GM21528 (cell line): ENCODE measurements around the gene GOLGA7B.

Experiments used
- ATAC-seq: cut with Tn5 transposase; IDR thresholded peaks from one replicate; pipeline ENCODE4 v1.9.1; 2021; ENCODE audit warnings: mild to moderate bottlenecking, moderate library complexity; ENCODE audit not compliant: unreplicated experiment, low FRiP score

Gene GOLGA7B

GRCh38 chr10:97849687-97850402 is at the start of gene GOLGA7B:
GOLGA7B (plus strand) TSS chr10:97849843; CDS start chr10:97850304, 461 bp downstream.
- ATAC-seq, result no peak

DNA sequence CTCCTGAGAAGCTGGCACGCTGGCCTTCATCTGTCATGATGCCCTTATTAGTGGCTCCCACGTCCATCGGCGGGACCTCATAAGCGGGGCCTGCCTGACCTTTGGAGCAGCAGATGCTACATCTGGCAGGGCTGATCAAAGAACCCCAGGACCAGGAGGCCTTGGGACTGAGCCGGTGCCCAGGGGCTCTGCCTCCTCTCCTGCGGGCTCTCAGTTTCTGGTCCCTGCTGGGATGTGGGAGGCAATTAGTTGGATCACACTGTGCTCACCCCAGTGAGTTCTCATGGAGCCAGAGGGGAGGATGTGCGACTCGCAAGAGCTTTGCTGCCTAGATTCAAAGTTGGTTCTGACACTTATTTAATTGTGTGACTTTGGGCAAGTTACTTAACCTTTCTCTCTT is 49.2 kb upstream of the GOLGA7B start:
- ATAC-seq, result no peak

GRCh38 chr10:97801422-97801821 is 48.2 kb upstream of the GOLGA7B start:
- ATAC-seq, result no peak

- no peak for ATAC-seq
These were observed 44.4 kb upstream of the GOLGA7B start for GRCh38 chr10:97805096-97805884.

- no peak for ATAC-seq
These were observed 43.7 kb upstream of the GOLGA7B start for GRCh38 chr10:97805949-97806348.

- no peak for ATAC-seq
These were observed 39.2 kb upstream of the GOLGA7B start for GRCh38 chr10:97810446-97810845.

- ATAC-seq, result no peak
These were observed 37.7 kb upstream of the GOLGA7B start for GRCh38 chr10:97811958-97812357.

- ATAC-seq, result no peak
These were observed 36.9 kb upstream of the GOLGA7B start for GRCh38 chr10:97812696-97813095.

DNA sequence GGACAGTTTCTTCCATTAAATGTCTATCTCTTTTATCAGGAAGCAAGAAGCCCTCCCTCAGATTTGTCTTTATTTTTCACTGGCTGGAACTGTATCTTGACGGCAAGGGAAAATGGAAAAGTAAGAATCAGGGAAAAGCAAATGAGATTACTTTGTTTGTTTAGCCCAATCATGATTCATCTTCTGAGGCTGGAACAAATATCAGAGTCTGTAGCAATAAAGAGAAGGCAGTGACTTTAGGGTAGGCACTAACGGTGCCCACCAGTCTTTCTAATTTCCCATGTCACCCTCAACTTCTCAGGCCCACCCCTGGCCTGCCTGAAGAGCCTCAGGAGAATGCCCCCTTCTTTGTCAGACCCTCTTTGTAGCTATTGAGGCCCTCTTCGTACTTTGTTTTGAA is 36.3 kb upstream of the GOLGA7B start:
- ATAC-seq, result no peak

- no peak for ATAC-seq
These were observed 34.6 kb upstream of the GOLGA7B start for GRCh38 chr10:97814996-97815395.

DNA sequence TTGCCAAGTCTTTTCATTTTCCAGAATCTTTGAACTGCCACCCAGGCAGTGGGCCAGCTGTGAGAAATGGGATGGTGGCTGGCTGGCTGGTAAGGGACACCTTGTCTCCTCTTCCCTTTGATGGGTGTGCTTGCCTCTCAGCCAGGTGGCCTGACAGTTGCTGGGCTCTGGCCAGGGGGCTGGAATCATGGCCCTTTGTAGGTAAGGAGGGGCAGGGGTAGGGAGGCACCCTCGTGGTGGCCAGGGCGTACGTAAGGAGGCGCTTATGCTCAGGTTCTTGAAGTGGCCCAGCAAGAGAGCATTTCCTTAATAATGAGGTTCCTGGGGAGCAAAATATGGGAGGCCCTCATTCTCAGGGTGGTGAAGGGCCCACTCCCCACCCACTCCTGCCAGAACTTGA is 33.0 kb upstream of the GOLGA7B start:
- ATAC-seq, result no peak

GRCh38 chr10:97818572-97818971 is 31.1 kb upstream of the GOLGA7B start:
- ATAC-seq, result no peak

GRCh38 chr10:97820096-97820704 is 29.4 kb upstream of the GOLGA7B start:
- ATAC-seq, result no peak

DNA sequence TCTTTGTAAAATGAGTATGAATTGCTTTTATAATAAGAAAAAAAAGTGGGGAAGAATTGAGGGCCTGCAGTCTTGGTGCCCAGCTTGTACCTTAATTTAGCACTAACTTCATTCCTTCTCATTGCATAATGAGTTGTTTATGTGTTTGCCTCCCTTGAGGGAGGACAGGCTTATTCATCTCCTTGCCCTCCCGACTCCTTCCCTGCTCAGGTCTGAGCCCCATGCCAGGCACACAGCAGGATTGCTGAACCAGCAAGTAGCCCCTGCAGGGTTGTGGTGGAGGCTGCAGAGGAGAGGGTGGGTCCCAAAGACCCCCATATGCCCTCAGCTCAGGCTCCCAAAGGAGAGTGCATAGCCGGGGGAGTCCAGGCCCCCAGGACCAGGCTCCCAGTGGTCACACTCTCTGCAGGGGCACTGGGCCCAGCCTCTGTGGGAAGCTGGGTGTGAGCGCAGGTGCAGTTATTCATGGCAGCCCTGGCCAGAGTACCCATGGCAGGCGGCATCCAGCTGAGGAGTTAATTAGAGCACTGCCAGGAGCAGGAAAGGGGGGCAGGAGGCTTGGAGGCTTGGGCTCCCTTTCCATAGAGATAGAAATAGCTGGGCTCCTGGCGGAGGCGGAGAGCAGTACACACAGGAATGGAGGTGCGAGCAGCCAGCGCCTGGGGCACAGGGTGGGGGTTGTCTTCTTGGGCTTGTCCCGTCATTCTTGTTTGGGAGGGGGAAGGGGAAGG is 28.2 kb upstream of the GOLGA7B start:
- no peak for ATAC-seq

DNA sequence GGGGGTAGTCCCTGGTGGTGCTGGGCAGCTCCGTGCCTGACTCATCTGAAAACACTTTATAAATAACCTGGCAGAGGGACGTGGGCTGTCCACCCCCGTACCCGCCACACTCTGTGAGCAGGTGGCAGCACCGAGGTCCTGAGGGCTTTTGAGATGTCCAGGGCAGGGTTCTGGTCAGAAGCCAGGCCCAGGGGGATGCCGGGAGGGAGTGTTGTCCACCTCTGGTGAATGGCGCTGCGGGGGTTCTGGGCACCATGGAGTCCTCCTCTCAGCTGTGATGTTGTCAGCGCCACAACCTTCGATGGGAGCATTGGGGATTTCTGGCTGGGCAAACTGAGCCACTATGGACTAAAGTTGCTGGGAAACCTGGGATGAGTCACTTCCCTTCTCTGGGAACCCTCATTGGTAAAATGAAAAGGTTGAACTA is 27.4 kb upstream of the GOLGA7B start:
- ATAC-seq, result no peak

DNA sequence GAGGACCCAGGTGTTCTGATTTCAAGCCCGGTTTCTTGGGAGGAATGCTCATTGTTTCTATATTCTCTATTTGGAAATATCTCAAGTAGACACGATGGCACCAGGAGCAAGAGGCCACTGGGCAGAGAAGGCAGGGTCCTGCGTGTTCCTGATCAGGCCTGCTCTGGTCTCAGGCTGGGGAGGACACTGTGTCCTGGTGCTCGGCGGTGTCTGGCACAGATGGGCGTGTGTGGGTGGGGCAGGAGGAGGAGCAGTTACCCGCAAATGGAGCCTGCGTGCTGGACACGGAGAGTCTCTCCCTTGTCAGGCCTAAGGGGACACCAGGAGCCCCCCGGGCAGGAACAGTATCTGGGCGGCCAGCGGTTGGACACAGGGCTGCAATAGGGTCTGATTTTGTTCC is 25.9 kb upstream of the GOLGA7B start:
- ATAC-seq, result no peak

DNA sequence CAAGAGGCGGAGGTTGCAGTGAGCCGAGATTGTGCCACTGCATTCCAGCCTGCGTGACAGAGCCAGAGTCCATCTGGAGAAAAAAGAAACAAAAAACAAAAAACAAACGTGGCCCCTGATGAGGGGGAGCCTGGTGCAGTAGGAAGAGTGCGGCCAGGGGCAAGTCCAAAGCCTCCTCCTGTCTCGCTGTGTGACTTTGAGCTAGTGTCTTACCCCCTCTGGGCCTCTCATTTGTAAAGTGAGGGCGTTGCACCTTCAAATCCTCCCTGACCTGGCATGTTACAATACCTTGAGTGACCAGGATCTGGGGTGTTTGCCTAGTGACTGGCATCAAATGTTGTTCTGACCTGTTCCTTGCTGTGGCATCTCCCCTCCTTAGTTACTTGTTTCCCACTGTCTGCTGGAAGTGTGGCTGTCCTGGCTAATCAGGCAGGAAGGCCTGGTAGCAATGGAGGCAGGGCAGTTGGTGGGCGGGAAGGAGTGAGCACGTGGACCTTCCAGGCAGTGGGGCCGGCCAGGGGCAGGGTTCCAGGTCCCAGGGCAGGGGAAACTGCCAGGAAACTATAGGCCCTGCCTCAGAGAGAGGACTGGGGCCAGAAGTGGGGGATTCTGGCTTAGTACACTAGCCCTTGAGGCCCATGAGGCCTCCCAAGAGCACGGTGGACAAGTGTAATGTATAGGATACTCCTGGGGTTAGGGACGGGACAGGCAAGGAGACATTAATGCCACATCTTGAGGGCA is 24.5 kb upstream of the GOLGA7B start:
- no peak for ATAC-seq

- no peak for ATAC-seq
These were observed 22.8 kb upstream of the GOLGA7B start for GRCh38 chr10:97826892-97827291.

GRCh38 chr10:97827702-97828291 is 21.8 kb upstream of the GOLGA7B start:
- ATAC-seq, result no peak

DNA sequence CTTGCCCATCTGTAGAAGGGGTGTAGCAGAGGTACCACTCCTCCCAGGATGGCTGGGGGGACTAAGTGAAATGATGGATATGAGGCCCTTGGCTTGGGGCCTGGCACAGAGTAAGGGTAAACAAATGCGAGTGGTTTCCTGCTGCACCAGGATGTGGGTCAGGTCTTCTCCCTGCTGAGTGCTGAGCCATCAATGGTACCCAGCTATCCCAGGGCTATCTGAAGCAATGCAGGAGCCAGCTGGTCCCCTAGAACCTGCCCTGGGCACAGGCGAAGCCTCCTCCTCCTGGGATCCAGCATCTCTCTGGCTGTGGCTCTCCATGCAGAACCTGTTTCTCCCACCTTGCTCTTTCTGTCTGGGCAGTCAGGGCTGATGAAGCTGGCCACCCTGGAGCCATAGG is 20.9 kb upstream of the GOLGA7B start:
- ATAC-seq, result no peak
